GM23338 (cell line): ENCODE data around the gene LEFTY1. TPM values are rescaled to one million over a fixed set of nuclear protein-coding genes. Genes with fewer than 3 reads are reported as not detected.

Source experiments
- ATAC-seq: fragments of 200-7000 bp; cut with Tn5 transposase; 3 replicates; pipeline ENCODE4 v1.9.1; 2020
- DNase-seq: peaks from one replicate; pipeline ENCODE4 v3.0.0-alpha.2; 2015; ENCODE audit warnings: low spot score
- H2AFZ ChIP-seq: fragments of 200-600 bp; sonication (generic); 2 replicates; pipeline ENCODE4 v1.8.0; 2016; ENCODE audit warnings: antibody characterized with exemption, mild to moderate bottlenecking, moderate library complexity
- H3F3A ChIP-seq: fragments of 200-600 bp; sonication (generic); replicated peaks from 2 replicates; pipeline ENCODE4 v1.8.0; 2017; ENCODE audit warnings: antibody characterized with exemption, mixed run types, low read depth
- H3K27ac ChIP-seq: fragments of 200-600 bp; sonication (generic); 2 replicates; pipeline ENCODE4 v1.6.1; 2016; ENCODE audit warnings: low read depth
- H3K27me3 ChIP-seq: fragments of 200-600 bp; sonication (generic); 2 replicates; pipeline ENCODE4 v1.8.0; 2016; ENCODE audit warnings: mild to moderate bottlenecking, mixed run types, moderate library complexity; ENCODE audit not compliant: insufficient read depth
- H3K36me3 ChIP-seq: fragments of 200-600 bp; sonication (generic); 2 replicates; pipeline ENCODE4 v1.8.0; 2016; ENCODE audit warnings: mild to moderate bottlenecking; ENCODE audit not compliant: insufficient read depth
- H3K4me1 ChIP-seq: fragments of 200-600 bp; sonication (generic); 2 replicates; pipeline ENCODE4 v1.8.0; 2016; ENCODE audit warnings: mild to moderate bottlenecking, moderate library complexity; ENCODE audit not compliant: insufficient read depth
- H3K4me2 ChIP-seq: fragments of 200-600 bp; sonication (generic); 2 replicates; pipeline ENCODE4 v1.7.1; 2017; ENCODE audit warnings: mixed run types
- H3K4me3 ChIP-seq: fragments of 200-600 bp; sonication (generic); 2 replicates; pipeline ENCODE4 v1.6.1; 2016; ENCODE audit warnings: mixed run types
- H3K79me2 ChIP-seq: fragments of 200-600 bp; sonication (generic); replicated peaks from 2 replicates; pipeline ENCODE4 v1.8.0; 2017; ENCODE audit warnings: mild to moderate bottlenecking; ENCODE audit not compliant: insufficient read depth
- H3K9me2 ChIP-seq: fragments of 200-600 bp; sonication (generic); 2 replicates; pipeline ENCODE4 v1.8.0; 2017; ENCODE audit not compliant: insufficient read depth
- H4K20me1 ChIP-seq: fragments of 200-600 bp; sonication (generic); replicated peaks from 2 replicates; pipeline ENCODE4 v1.8.0; 2017; ENCODE audit warnings: mild to moderate bottlenecking; ENCODE audit not compliant: insufficient read depth
- H3K27ac Mint-ChIP-seq: 2 replicates; pipeline ENCODE4 v1.8.0; 2020; ENCODE audit warnings: inconsistent platforms, mild to moderate bottlenecking, moderate library complexity, mixed read lengths
- H3K27me3 Mint-ChIP-seq: 3 replicates; pipeline ENCODE4 v1.8.0; 2022; ENCODE audit warnings: low read depth, mild to moderate bottlenecking, moderate library complexity, mixed read lengths, inconsistent platforms; ENCODE audit not compliant: insufficient read depth, poor library complexity
- H3K36me3 Mint-ChIP-seq: 3 replicates; pipeline ENCODE4 v1.8.0; 2021; ENCODE audit warnings: low read depth, mild to moderate bottlenecking, inconsistent platforms, moderate library complexity, mixed read lengths
- H3K4me1 Mint-ChIP-seq: 3 replicates; pipeline ENCODE4 v1.8.0; 2020; ENCODE audit warnings: mild to moderate bottlenecking, inconsistent platforms, mixed read lengths
- H3K4me3 Mint-ChIP-seq: 3 replicates; pipeline ENCODE4 v1.8.0; 2021; ENCODE audit warnings: moderate library complexity, mild to moderate bottlenecking, inconsistent platforms, mixed read lengths
- H3K9me3 Mint-ChIP-seq: 3 replicates; pipeline ENCODE4 v1.8.0; 2020; ENCODE audit warnings: moderate library complexity, mild to moderate bottlenecking, inconsistent platforms, mixed read lengths
- CREB1 ChIP-seq: fragments of 250-450 bp; sonication (Bioruptor Pico); IDR thresholded peaks from 2 replicates; pipeline ENCODE4 v1.5.0; 2020; ENCODE audit warnings: low read depth, mild to moderate bottlenecking, moderate library complexity
- ETS1 ChIP-seq: IDR thresholded peaks from 2 replicates; pipeline ENCODE4 v1.6.1; 2016; ENCODE audit warnings: antibody characterized with exemption
- EZH2 ChIP-seq: fragments of 200-600 bp; sonication (generic); IDR thresholded peaks from one replicate; pipeline ENCODE4 v1.8.0; 2017; ENCODE audit warnings: antibody characterized with exemption, mild to moderate bottlenecking, low read depth; ENCODE audit not compliant: unreplicated experiment
- EZH2phosphoT487 ChIP-seq: fragments of 200-600 bp; sonication (generic); IDR thresholded peaks from one replicate; pipeline ENCODE4 v1.8.1; 2018; ENCODE audit warnings: antibody characterized with exemption; ENCODE audit not compliant: unreplicated experiment
- NANOG ChIP-seq: IDR thresholded peaks from 2 replicates; pipeline ENCODE4 v1.6.1; 2016; ENCODE audit warnings: antibody characterized with exemption, borderline replicate concordance
- POLR2AphosphoS5 ChIP-seq: IDR thresholded peaks from 2 replicates; pipeline ENCODE4 v1.6.1; 2016; ENCODE audit warnings: antibody characterized with exemption, low read depth
- STAT1 ChIP-seq: IDR thresholded peaks from one replicate; pipeline ENCODE4 v1.6.1; 2016; ENCODE audit warnings: antibody characterized with exemption; ENCODE audit not compliant: unreplicated experiment
- ZNF331 ChIP-seq: fragments of 250-450 bp; sonication (Bioruptor Pico); IDR thresholded peaks from 2 replicates; pipeline ENCODE4 v1.5.0; 2020; ENCODE audit warnings: low read depth, mild to moderate bottlenecking, moderate library complexity
- ZNF462 ChIP-seq: fragments of 250-450 bp; sonication (Bioruptor Pico); IDR thresholded peaks from 2 replicates; pipeline ENCODE4 v1.5.0; 2020; ENCODE audit warnings: mild to moderate bottlenecking, moderate library complexity
- polyA plus RNA-seq: library from polyadenylated mRNA; unstranded; fragments of >200 nt; fragmentation: Nextera tagmentation; extraction: Ambion mirVana; gene quantifications from 2 replicates; pipeline ENCODE4 v1.2.1, GENCODE V29; 2016
- total RNA-seq: library from RNA; depleted of rRNA; stranded (reverse); fragments of >200 nt; shearing (Covaris generic); gene quantifications from 2 replicates; pipeline ENCODE4 v1.2.3, GENCODE V29; 2014
- TF ChIP-seq, protein P1 (sequence below): IDR thresholded peaks from one replicate; pipeline ENCODE4 v1.6.1; 2018; ENCODE audit warnings: antibody characterized with exemption; ENCODE audit not compliant: unreplicated experiment
- TF ChIP-seq, protein P2 (sequence below), 2 experiments: fragments of 200-600 bp in 1 of 2; sonication (generic) in 1 of 2; conservative IDR thresholded peaks; 2 replicates each; pipeline versions ENCODE4 v1.5.1 to v1.6.1; 2016 to 2017; ENCODE audit warnings: antibody characterized with exemption in 2 of 2, low read depth in 2 of 2, mild to moderate bottlenecking in 2 of 2, moderate library complexity in 1 of 2

LEFTY1 gene
- total and polyA plus RNA-seq, 2 experiments from 2014 or later = 27.5 to 65.4 TPM

GRCh38 chr1:225923692-225924555 lies 35.0 kb upstream of the LEFTY1 start, which contains the start of gene PYCR2:
TSS of gene PYCR2 (minus strand) at chr1:225924250. CDS start at chr1:225924110, 140 bp downstream.
- Mint-ChIP-seq H3K4me3 (peak within 1 kb of the TSS; percentile 96), H3K9me3 (no peaks in the 10 kb centered on the region), H3K27ac (peak within 1 kb of the TSS; percentile 97), H3K27me3 (peaks cover 14% of the 10 kb centered on the region), H3K36me3 (peaks cover 42% of the 10 kb centered on the region), H3K4me1 (peaks cover 20% of the 10 kb centered on the region)
- DNase-seq (peak; percentile 96), ATAC-seq (peak; percentile 96)
- peak within 1 kb of the TSS; percentile 87; the same call in 1 of the 2 replicates for H2AFZ ChIP-seq
- peaks cover 34% of the 10 kb centered on the region for H3K36me3 ChIP-seq
- peak within 1 kb of the TSS; percentile 89 for H3K4me2 ChIP-seq
- H3K4me1 ChIP-seq = peaks cover 24% of the 10 kb centered on the region
- peak within 1 kb of the TSS; percentile 93 for H3K4me3 ChIP-seq
- H3F3A ChIP-seq = peaks cover 17% of the 10 kb centered on the region
- H3K27me3 ChIP-seq = no peaks in the 10 kb centered on the region
- H3K27ac ChIP-seq = peak within 1 kb of the TSS; percentile 98
- H3K9me2 ChIP-seq = no peaks in the 10 kb centered on the region
- peak; percentile 97 for TF ChIP-seq POLR2AphosphoS5
- TF ChIP-seq EZH2phosphoT487 = no peak
- TF ChIP-seq EZH2 = no peak
- peak; percentile 58 for TF ChIP-seq ETS1
- TF ChIP-seq, protein P1, sequence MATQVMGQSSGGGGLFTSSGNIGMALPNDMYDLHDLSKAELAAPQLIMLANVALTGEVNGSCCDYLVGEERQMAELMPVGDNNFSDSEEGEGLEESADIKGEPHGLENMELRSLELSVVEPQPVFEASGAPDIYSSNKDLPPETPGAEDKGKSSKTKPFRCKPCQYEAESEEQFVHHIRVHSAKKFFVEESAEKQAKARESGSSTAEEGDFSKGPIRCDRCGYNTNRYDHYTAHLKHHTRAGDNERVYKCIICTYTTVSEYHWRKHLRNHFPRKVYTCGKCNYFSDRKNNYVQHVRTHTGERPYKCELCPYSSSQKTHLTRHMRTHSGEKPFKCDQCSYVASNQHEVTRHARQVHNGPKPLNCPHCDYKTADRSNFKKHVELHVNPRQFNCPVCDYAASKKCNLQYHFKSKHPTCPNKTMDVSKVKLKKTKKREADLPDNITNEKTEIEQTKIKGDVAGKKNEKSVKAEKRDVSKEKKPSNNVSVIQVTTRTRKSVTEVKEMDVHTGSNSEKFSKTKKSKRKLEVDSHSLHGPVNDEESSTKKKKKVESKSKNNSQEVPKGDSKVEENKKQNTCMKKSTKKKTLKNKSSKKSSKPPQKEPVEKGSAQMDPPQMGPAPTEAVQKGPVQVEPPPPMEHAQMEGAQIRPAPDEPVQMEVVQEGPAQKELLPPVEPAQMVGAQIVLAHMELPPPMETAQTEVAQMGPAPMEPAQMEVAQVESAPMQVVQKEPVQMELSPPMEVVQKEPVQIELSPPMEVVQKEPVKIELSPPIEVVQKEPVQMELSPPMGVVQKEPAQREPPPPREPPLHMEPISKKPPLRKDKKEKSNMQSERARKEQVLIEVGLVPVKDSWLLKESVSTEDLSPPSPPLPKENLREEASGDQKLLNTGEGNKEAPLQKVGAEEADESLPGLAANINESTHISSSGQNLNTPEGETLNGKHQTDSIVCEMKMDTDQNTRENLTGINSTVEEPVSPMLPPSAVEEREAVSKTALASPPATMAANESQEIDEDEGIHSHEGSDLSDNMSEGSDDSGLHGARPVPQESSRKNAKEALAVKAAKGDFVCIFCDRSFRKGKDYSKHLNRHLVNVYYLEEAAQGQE = no peak
- no peak for TF ChIP-seq STAT1
- TF ChIP-seq ZNF331 (CRISPR knock-in tag) = no peak
- TF ChIP-seq ZNF462 = no peak
- TF ChIP-seq, protein P2, sequence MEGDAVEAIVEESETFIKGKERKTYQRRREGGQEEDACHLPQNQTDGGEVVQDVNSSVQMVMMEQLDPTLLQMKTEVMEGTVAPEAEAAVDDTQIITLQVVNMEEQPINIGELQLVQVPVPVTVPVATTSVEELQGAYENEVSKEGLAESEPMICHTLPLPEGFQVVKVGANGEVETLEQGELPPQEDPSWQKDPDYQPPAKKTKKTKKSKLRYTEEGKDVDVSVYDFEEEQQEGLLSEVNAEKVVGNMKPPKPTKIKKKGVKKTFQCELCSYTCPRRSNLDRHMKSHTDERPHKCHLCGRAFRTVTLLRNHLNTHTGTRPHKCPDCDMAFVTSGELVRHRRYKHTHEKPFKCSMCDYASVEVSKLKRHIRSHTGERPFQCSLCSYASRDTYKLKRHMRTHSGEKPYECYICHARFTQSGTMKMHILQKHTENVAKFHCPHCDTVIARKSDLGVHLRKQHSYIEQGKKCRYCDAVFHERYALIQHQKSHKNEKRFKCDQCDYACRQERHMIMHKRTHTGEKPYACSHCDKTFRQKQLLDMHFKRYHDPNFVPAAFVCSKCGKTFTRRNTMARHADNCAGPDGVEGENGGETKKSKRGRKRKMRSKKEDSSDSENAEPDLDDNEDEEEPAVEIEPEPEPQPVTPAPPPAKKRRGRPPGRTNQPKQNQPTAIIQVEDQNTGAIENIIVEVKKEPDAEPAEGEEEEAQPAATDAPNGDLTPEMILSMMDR (conservative IDR thresholded peaks at IDR 0.05; ENCODE audit: low read depth in 2 of 2) = no peak
- TF ChIP-seq NANOG = no peak; the same call in 1 of the 2 replicates
- TF ChIP-seq CREB1 (CRISPR knock-in tag) = peak; percentile 56
- peaks cover 22% of the 10 kb centered on the region for H3K79me2 ChIP-seq
- peaks cover 13% of the 10 kb centered on the region; the same call in 1 of the 2 replicates for H4K20me1 ChIP-seq
